Lung (tissue), 12 donors: ENCODE results near the gene FBXO10. TPM values are rescaled to one million over a fixed set of nuclear protein-coding genes. Genes with fewer than 3 reads are reported as not detected.

ENCODE experiments used
- ATAC-seq: fragments of 200-7000 bp; cut with Tn5 transposase; one replicate; pipeline ENCODE4 v1.9.1; 2020; ENCODE audit warnings: moderate number of reproducible peaks; ENCODE audit not compliant: insufficient read depth, low FRiP score
- DNase-seq, 3 donors: peaks; one replicate each; pipeline ENCODE4 v3.0.0-alpha.2; 2013 to 2017
- H3K27ac ChIP-seq, 2 donors: one replicate each; pipeline ENCODE4 v1.5.1; 2013; ENCODE audit warnings: mild to moderate bottlenecking in 2 of 2, moderate library complexity in 2 of 2, control low read depth in 1 of 2, inconsistent platforms in 1 of 2, low read depth in 1 of 2, low read length in 1 of 2
- H3K27me3 ChIP-seq, 3 donors: one replicate each; pipeline ENCODE4 v1.5.1; 2013; ENCODE audit warnings: low read length in 2 of 3; ENCODE audit not compliant: control insufficient read depth in 3 of 3, insufficient read depth in 3 of 3
- H3K36me3 ChIP-seq, 4 donors: one replicate each; pipeline ENCODE4 v1.5.1; 2013; ENCODE audit warnings: low read length in 4 of 4, mild to moderate bottlenecking in 1 of 4, moderate library complexity in 1 of 4; ENCODE audit not compliant: control insufficient read depth in 4 of 4, insufficient read depth in 4 of 4
- H3K4me1 ChIP-seq, 5 donors: one replicate each; pipeline ENCODE4 v1.5.1; 2013; ENCODE audit warnings: low read length in 5 of 5, mild to moderate bottlenecking in 2 of 5, moderate library complexity in 1 of 5; ENCODE audit not compliant: control insufficient read depth in 5 of 5, insufficient read depth in 5 of 5
- H3K4me3 ChIP-seq: one replicate; pipeline ENCODE4 v1.5.1; 2013; ENCODE audit warnings: mild to moderate bottlenecking, control low read depth, moderate library complexity
- H3K9ac ChIP-seq, 2 donors: one replicate each; pipeline ENCODE4 v1.5.1; 2013; ENCODE audit warnings: low read length in 2 of 2, control low read depth in 1 of 2; ENCODE audit not compliant: insufficient read depth in 1 of 2
- H3K9me3 ChIP-seq, 4 donors: one replicate each; pipeline ENCODE4 v1.5.1; 2013; ENCODE audit warnings: low read length in 3 of 4, mild to moderate bottlenecking in 1 of 4, moderate library complexity in 1 of 4; ENCODE audit not compliant: control insufficient read depth in 4 of 4, insufficient read depth in 3 of 4
- WGBS, 2 donors: extraction: QIAGEN DNeasy Blood & Tissue Kit; methylation state at CpG; one replicate each; pipeline ENCODE4 v1.1.7; 2013; 5-methylcytosine and 5-hydroxymethylcytosine counted together
- polyA plus RNA-seq, 2 donors: library from polyadenylated mRNA; stranded (reverse); fragments of 200-250 nt; gene quantifications; one replicate each; pipeline ENCODE4 v1.2.1, GENCODE V29; 2013
- total RNA-seq, 2 donors: library from RNA; depleted of rRNA in 1 of 2; stranded (reverse); fragments of >200 nt in 1 of 2; gene quantifications; one replicate each; pipeline ENCODE4 v1.2.1, GENCODE V29; 2014 to 2021
- TF ChIP-seq, protein P1 (sequence below): IDR thresholded peaks from 2 replicates; pipeline ENCODE4 v1.5.1; 2012; ENCODE audit warnings: mild to moderate bottlenecking; ENCODE audit errors: control extremely low read depth, extremely low read depth
- donor health status: control.
- donor health status: control.
- donor health status: Bipolar disorder and iron deficiency.
- donor health status: healthy.
- donor health status: DM: yes; HTN: yes; CAD: no.

Gene FBXO10
- total and polyA plus RNA-seq, 4 donors: 2.6 to 6.3 (median 4.0) TPM

DNA sequence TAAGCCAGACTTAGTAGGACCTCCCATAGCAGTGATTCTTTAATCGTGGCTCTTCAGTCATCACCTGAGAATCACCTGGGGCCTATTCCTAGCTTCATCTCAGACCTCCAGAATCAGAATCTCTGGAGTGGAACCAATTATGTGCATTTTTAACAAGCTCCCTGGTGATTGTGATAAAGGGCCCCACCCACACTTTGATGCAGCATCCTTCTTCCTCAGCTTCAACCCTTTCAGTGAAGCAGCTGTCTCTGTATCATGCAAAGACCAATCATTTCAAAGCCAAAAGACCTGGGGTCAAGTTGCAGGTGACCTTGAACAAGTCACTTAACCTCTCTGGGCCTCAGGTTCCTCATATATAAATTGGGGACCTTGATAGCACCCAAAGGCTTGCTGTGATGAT lies 17.1 kb downstream of the FBXO10 start:
- H3K27ac ChIP-seq: no peak overlapping the region
- H3K4me3 ChIP-seq: no peak overlapping the region
- H3K27me3 ChIP-seq: no peaks in the 10 kb centered on the region
- DNase-seq: no peak
- TF ChIP-seq, protein P1, sequence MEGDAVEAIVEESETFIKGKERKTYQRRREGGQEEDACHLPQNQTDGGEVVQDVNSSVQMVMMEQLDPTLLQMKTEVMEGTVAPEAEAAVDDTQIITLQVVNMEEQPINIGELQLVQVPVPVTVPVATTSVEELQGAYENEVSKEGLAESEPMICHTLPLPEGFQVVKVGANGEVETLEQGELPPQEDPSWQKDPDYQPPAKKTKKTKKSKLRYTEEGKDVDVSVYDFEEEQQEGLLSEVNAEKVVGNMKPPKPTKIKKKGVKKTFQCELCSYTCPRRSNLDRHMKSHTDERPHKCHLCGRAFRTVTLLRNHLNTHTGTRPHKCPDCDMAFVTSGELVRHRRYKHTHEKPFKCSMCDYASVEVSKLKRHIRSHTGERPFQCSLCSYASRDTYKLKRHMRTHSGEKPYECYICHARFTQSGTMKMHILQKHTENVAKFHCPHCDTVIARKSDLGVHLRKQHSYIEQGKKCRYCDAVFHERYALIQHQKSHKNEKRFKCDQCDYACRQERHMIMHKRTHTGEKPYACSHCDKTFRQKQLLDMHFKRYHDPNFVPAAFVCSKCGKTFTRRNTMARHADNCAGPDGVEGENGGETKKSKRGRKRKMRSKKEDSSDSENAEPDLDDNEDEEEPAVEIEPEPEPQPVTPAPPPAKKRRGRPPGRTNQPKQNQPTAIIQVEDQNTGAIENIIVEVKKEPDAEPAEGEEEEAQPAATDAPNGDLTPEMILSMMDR: no peak
- no peaks in the 10 kb centered on the region for H3K4me1 ChIP-seq
- no peak for ATAC-seq
- H3K36me3 ChIP-seq: peaks cover 0 to 3% (median 0%) of the 10 kb centered on the region in 4 donors
- peaks cover 0 to 2% (median 0%) of the 10 kb centered on the region in 4 donors for H3K9me3 ChIP-seq
- H3K9ac ChIP-seq: no peak overlapping the region
- 83 to 96% methylated on average over 1 of the region's 1 CpG for WGBS, 2 donors

DNA sequence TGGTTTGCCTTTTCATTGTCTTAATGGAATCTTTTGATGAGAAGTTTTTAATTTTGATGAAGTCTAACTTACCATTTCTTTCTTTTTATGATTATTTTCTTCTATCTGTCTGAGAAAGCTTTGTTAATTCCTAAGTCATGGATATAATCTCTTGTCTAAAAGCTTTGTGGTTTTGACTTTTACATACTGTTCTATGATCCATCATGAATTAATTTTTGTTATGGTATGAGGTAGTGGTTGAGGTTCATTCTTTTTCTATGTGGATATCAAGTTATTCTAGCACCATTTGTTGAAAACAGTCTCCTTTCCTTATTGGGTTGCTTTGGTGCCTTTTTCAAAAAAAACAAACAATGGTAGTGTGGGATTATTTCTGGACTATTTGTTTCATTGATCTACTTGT lies 20.4 kb downstream of the FBXO10 start:
- no peaks in the 10 kb centered on the region for H3K27me3 ChIP-seq
- ATAC-seq: no peak
- H3K4me1 ChIP-seq: no peaks in the 10 kb centered on the region
- H3K36me3 ChIP-seq: no peaks in the 10 kb centered on the region
- no peak for DNase-seq
- no peak overlapping the region for H3K4me3 ChIP-seq
- H3K27ac ChIP-seq: no peak overlapping the region
- TF ChIP-seq, protein P1: no peak
- H3K9me3 ChIP-seq: no peaks in the 10 kb centered on the region
- no peak overlapping the region for H3K9ac ChIP-seq

DNA sequence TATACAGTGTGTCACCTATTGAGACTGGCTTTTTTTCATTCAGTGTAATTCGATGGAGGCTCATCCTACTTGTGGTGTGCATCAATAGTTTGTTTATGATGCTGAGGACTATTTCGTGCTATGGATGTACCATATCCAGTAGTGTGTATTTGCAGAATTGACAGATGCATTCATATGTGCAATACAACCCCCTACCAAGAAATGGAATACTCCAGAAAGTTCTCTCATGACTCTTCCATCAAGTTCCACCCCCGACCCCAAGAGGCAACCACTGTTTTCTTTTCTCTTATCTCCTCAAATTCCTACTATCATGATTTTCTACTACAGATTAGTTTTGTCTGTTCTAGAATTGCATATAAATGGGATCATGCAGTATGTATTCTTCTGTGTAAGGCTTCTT lies 21.9 kb downstream of the FBXO10 start:
- no peak for ATAC-seq
- Histone ChIP-seq H3K9me3 (no peaks in the 10 kb centered on the region), H3K36me3 (no peaks in the 10 kb centered on the region), H3K9ac (no peak overlapping the region), H3K27ac (no peak overlapping the region), H3K27me3 (no peaks in the 10 kb centered on the region), H3K4me3 (no peak overlapping the region), H3K4me1 (no peaks in the 10 kb centered on the region)
- WGBS, 2 donors: 93 to 96% methylated on average over 3 of the region's 3 CpGs
- TF ChIP-seq, protein P1: no peak
- DNase-seq: no peak

DNA sequence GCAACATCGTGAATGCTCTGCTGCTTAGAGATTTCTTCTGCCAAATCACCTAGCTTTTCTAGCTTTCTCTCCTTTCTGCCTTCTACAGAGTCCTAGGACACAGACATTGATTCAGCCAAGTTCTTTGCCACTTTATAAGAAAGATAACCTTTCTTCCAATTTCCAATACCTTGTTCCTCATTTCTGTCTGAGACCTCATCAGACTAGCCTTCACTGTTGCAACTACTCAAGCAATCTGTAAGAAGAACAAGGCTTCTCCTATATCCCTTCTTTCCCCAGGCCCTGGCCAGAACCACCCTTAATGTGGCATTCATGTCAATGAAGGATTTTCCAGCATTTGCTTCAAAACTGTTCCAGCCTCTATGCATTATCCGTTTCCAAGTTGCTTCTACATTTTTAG lies 24.3 kb downstream of the FBXO10 start:
- TF ChIP-seq, protein P1: no peak

More for the DNA sequence above, 24.3 kb downstream of the FBXO10 start:
- H3K36me3 ChIP-seq: peaks cover 0 to 3% (median 0%) of the 10 kb centered on the region in 4 donors
- H3K9ac ChIP-seq: no peak overlapping the region
- no peak overlapping the region for H3K27ac ChIP-seq
- no peaks in the 10 kb centered on the region for H3K9me3 ChIP-seq
- ATAC-seq (no peak), DNase-seq (no peak)
- H3K27me3 ChIP-seq: no peaks in the 10 kb centered on the region
- H3K4me3 ChIP-seq: no peak overlapping the region
- no peaks in the 10 kb centered on the region for H3K4me1 ChIP-seq
- WGBS, 2 donors: 93 to 94% methylated on average over 2 of the region's 2 CpGs
